GM12891 (cell line): ENCODE data around the gene TEPSIN.

Source experiments
- POLR2A ChIP-seq: IDR thresholded peaks from 2 replicates; pipeline ENCODE4 v1.6.1; 2011; ENCODE audit warnings: low read depth, low read length, control low read depth
- POLR2AphosphoS5 ChIP-seq: IDR thresholded peaks from 2 replicates; pipeline ENCODE4 v1.6.1; 2011; ENCODE audit warnings: low read depth, low read length, control low read depth
- POU2F2 ChIP-seq: IDR thresholded peaks from 2 replicates; pipeline ENCODE4 v1.6.1; 2011; ENCODE audit warnings: low read depth, mild to moderate bottlenecking, control low read depth, low read length, moderate library complexity
- TAF1 ChIP-seq: IDR thresholded peaks from 2 replicates; pipeline ENCODE4 v1.6.1; 2011; ENCODE audit warnings: low read depth, low read length, control low read depth

- TF ChIP-seq POLR2A, result no peak
- TF ChIP-seq TAF1, result no peak
- no peak for TF ChIP-seq POLR2AphosphoS5
- no peak for TF ChIP-seq POU2F2
Measured at GRCh38 chr17:81194225-81194760, 44.6 kb downstream of the TEPSIN start.
